ENCODE data around the gene TMEM25.
"Not testable (repeated sequence)": the region's sequence is repeated elsewhere in the genome, so short reads cannot be mapped to it uniquely, and the experiment has no call there.

Gene TMEM25

DNA sequence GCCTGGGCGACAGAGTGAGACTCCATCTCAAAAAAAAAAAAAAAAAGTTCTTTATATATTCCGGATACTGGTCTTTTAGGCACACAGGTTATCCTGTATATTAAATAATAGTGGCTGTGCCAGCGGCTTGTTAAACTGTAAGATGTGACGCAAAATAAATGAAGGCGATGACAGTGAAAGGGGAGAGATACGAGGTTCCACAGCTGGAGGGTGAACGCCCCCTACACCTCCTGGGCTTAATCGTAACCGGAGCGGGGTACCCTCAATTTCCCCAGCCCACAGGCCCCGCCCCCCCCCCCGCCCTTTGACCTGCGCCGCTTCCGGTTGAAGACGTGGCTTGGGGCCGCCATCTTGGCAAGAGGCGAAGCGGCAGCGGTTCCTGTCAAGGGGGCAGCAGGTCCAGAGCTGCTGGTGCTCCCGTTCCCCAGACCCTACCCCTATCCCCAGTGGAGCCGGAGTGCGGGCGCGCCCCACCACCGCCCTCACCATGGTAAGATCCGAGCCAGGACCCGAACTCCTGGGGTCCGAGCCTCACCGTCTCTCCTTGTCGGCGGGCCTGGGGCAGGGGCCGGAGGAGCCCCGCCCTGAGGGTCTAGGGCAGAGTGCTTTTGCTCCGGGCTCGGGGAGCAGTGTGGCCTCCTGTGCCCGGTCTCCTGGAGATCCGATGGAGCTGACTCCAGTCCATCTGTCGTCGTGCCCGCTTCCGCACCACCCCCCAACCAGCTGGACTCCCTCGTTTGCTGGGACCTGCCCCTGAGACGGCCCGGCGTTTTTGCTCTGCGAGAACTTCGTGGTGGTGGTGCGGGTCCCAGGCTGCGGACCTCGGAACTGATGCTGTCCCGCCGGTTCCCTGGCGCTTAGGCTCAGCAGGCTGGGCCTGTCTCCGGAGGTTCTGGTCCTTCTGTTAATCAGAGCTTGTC is 41.3 kb downstream of the TMEM25 start, which contains the start of gene ARCN1:
TSS of gene ARCN1 (plus strand) at position 349 of the 920 bp plus-strand sequence. CDS start at position 488, 139 bp downstream.
- H3K27ac ChIP-seq: peak within 1 kb of the TSS; percentile 92 to 100 (median 98)
- H3K4me3 ChIP-seq: peak within 1 kb of the TSS; percentile 74 to 98 (median 92)

DNA sequence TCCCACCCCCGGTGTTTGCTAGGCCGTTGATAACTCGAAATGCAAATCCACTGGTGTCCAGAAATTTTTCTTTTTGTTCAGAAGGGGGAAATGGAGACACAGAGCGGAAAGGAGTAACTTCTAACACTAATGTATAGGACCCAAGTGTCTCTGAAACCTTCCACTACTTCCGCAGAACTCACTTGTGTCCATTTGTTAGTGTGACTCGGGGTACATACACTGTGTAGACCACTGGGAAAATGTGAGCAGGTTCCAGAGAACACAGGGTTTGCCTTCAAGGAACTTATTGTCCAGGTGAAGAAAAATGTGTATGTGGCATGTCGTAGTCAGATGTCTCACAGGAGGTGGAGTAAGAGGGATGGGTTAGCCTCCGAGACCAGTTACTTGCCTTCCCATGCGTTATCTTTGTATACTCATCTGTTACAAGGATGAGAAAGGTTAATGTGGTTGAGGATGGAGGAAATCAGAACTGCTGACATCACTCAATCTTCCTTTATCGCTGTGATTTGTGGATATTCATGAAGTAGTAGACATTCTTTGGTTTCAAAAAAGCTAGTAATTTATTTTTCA is 42.1 kb downstream of the TMEM25 start:
- peak overlapping the region; percentile 92 to 100 (median 98) for H3K27ac ChIP-seq
- H3K4me3 ChIP-seq: peak overlapping the region; percentile 74 to 98 (median 92)

DNA sequence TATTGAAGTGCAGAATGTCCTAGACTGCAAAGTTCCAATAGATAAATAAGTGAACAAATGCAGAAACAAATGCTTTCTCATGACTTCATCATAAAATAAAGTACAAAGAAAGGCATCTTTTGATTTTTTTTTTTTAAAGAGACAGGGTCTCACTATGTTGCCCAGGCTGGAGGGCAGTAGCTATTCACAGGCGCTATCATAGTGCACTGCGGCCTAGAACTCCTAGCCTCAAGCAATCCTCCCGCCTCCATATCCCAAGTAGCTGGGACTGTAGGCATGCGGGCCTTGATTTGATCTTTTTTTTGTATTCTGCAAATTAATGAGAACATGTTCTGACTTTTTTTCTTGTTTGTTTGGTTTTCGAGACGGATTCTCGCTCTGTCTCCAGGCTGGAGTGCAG is 43.6 kb downstream of the TMEM25 start:
- Histone ChIP-seq H3K27ac (no peak overlapping the region), H3K4me3 (peak overlapping the region in 1 of 7 experiments; percentile 1)

DNA sequence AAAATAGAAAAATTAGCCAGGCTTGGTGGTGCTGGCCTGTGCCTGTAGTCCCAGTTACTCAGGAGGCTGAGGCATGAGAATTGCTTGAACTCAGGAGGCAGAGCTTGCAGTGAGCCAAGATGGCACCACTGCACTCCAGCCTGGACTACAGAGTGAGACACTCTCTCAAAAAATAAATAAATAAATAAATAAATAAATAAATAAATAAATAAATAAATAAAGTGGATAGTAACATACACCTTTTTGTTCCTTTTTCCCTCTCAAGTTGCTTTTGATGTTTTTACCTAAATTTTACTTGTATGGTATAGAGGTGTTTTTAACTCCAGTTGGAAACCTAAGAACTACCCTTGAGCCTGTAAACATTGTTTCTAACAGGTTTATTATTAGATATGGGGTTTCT is 47.0 kb downstream of the TMEM25 start:
- not testable (repeated sequence) for H3K4me3 ChIP-seq, H3K27ac ChIP-seq

DNA sequence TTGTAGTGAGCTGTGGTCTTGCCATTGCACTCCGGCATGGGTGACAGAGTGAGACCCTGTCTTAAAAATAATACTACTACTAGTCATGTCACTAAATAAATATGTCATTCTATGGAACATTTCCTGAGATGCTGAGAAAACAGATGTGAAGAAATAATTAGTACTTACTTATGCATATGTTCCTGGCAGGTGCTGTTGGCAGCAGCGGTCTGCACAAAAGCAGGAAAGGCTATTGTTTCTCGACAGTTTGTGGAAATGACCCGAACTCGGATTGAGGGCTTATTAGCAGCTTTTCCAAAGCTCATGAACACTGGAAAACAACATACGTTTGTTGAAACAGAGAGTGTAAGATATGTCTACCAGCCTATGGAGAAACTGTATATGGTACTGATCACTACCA is 50.1 kb downstream of the TMEM25 start:
- no peak overlapping the region for H3K4me3 ChIP-seq
- H3K27ac ChIP-seq: peak overlapping the region in 2 of 21 experiments; percentile 6 to 37

All from skin epidermis (tissue), 12 donors.